Tibial artery (tissue), 4 donors: ENCODE measurements around the gene GID8.

Experiments used
- DNase-seq, 2 donors: peaks; one replicate each; pipeline ENCODE4 v3.0.0-alpha.2; 2019
- H3K27ac ChIP-seq, 2 donors: fragments of 200-600 bp; sonication (generic) in 1 of 2; 1 replicate in 1 of 2; 2 replicates in 1 of 2; pipeline ENCODE4 v1.5.1; 2018 to 2019; ENCODE audit warnings: mild to moderate bottlenecking in 1 of 2
- H3K27me3 ChIP-seq, 2 donors: fragments of 200-600 bp; sonication (generic) in 1 of 2; one replicate each; pipeline versions ENCODE4 v1.5.1 to v1.6.0; 2016 to 2019
- H3K36me3 ChIP-seq, 3 donors: fragments of 200-600 bp; sonication (generic) in 2 of 3; one replicate each; pipeline ENCODE4 v1.5.1; 2016 to 2019; ENCODE audit warnings: mild to moderate bottlenecking in 2 of 3
- H3K4me1 ChIP-seq, 4 donors: fragments of 200-600 bp; sonication (generic) in 2 of 4; 1 replicate in 3 of 4; 2 replicates in 1 of 4; pipeline ENCODE4 v1.5.1; 2016 to 2019
- H3K4me3 ChIP-seq, 2 donors: fragments of 200-600 bp; sonication (generic) in 1 of 2; 1 replicate in 1 of 2; 2 replicates in 1 of 2; pipeline ENCODE4 v1.5.1; 2018 to 2019; ENCODE audit warnings: mild to moderate bottlenecking in 2 of 2
- H3K9me3 ChIP-seq, 3 donors: fragments of 200-600 bp; sonication (generic) in 1 of 3; one replicate each; pipeline ENCODE4 v1.5.1; 2016 to 2019
- intact Hi-C: fragments of 100-400 bp; cut with DNase I; formaldehyde crosslinking; loops from one replicate; pipeline ENCODE4 v1.15.0; 2023; ENCODE audit warnings: low total_unique reads
- TF ChIP-seq, protein P1 (sequence below), 2 experiments: fragments of 200-600 bp in 1 of 2; fragments of 450-650 bp in 1 of 2; IDR thresholded peaks; one replicate each; pipeline ENCODE4 v1.5.1; 2017 to 2019; ENCODE audit warnings: antibody characterized with exemption in 2 of 2, mild to moderate bottlenecking in 1 of 2, moderate library complexity in 1 of 2

GID8 gene

DNA sequence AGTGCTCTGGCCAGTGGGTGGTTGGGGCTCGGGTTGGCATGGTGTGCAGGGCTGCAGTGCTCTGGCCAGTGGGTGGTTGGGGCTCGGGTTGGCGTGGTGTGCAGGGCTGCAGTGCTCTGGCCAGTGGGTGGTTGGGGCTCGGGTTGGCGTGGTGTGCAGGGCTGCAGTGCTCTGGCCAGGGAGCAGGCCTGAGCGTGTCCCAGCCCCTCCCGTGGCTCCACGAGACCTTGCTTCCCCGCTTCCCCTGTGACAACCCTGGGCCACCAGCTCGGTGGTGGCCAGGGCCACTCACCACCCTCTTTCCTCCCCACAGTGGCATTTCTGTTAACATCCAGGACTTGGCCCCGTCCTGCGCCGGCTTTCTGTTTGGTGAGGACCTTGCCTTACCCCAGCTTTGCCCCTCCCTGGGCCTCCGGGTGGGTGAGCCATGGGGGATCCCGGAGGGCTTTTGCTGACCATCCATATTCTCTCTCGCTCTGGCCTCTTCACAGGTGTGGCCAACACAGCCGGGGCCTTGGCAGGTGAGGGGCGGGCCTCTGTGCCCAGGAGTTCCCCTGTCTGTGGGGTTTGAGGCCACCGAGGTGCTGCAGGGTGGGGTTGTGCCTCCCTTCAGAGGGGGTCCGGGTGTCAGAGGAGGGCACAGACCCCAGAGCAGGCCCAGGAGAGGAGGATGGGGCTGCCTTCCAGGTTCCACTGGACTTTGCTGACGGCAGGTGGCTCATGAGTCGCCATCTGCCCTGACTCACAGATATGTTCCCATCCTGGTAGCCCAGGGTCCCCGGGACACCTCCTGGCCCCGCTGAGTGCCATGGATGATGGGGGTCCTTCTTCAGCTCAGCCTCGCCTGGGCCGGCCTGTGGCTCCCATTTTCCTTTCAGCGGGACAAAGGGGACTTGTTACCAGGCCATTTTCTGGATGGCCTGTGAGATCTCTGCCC is 28.5 kb downstream of the GID8 start:
- no peak overlapping the region for H3K4me3 ChIP-seq
- H3K9me3 ChIP-seq: no peaks in the 10 kb centered on the region
- no peak overlapping the region for H3K27ac ChIP-seq
- TF ChIP-seq, protein P1, sequence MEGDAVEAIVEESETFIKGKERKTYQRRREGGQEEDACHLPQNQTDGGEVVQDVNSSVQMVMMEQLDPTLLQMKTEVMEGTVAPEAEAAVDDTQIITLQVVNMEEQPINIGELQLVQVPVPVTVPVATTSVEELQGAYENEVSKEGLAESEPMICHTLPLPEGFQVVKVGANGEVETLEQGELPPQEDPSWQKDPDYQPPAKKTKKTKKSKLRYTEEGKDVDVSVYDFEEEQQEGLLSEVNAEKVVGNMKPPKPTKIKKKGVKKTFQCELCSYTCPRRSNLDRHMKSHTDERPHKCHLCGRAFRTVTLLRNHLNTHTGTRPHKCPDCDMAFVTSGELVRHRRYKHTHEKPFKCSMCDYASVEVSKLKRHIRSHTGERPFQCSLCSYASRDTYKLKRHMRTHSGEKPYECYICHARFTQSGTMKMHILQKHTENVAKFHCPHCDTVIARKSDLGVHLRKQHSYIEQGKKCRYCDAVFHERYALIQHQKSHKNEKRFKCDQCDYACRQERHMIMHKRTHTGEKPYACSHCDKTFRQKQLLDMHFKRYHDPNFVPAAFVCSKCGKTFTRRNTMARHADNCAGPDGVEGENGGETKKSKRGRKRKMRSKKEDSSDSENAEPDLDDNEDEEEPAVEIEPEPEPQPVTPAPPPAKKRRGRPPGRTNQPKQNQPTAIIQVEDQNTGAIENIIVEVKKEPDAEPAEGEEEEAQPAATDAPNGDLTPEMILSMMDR (IDR thresholded peaks at IDR 0.05): no peak
- no peaks in the 10 kb centered on the region for H3K4me1 ChIP-seq
- no peak for DNase-seq
- intact Hi-C loops: no loop called here
- peaks cover 0 to 16% of the 10 kb centered on the region in 2 donors for H3K27me3 ChIP-seq
- peaks cover 0 to 19% (median 7%) of the 10 kb centered on the region in 3 donors for H3K36me3 ChIP-seq

- TF ChIP-seq, protein P1 (IDR thresholded peaks at IDR 0.05): no peak
- Histone ChIP-seq H3K36me3 (peaks cover 0 to 19% (median 7%) of the 10 kb centered on the region in 3 donors), H3K9me3 (no peaks in the 10 kb centered on the region), H3K4me1 (no peaks in the 10 kb centered on the region), H3K4me3 (no peak overlapping the region), H3K27ac (no peak overlapping the region), H3K27me3 (peaks cover 0 to 19% of the 10 kb centered on the region in 2 donors)
- no peak for DNase-seq
- intact Hi-C loops: no loop called here
These were observed 29.2 kb downstream of the GID8 start for GRCh38 chr20:62967149-62967501.

DNA sequence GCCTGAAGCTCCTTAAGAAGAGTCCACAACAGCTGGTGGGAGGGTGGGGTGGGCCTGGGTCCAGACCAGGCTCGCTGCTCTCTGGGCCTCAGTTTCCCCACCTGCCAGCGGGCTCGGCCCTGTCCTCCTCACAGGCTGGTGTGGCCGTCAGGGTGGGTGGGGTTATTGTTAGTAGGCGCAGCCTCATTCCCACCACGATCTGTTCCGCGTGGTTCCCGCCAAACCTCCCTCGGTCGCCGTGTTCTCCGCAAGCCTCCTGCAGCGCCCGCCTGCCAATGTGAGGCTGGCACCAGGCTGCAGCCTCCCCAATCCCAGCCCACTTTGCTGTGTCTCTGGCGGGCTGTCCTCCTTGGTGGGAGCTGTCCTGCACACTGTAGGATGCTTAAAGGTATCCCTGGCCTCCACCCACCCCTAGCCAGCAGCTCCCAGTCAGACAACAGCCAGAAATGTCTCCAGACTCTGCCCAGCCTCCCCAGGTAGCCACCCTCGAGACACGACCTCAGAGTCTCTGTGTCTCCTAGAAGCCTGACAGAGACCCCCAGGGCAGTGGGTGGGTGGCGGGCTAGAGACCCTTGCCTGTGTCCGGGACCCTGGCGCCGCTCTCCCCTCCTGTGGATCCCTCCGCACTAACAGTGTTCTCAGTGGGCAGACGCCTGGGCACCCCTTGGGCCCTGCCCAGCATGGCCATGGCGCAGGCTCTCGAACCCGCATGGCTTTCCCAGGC is 29.8 kb downstream of the GID8 start:
- no peak overlapping the region for H3K27ac ChIP-seq
- intact Hi-C loops: no loop called here
- H3K9me3 ChIP-seq: no peaks in the 10 kb centered on the region
- no peak for DNase-seq
- TF ChIP-seq, protein P1 (IDR thresholded peaks at IDR 0.05): no peak
- peaks cover 0 to 16% (median 7%) of the 10 kb centered on the region in 3 donors for H3K36me3 ChIP-seq
- peaks cover 0 to 25% of the 10 kb centered on the region in 2 donors for H3K27me3 ChIP-seq
- H3K4me1 ChIP-seq: peaks cover 0 to 4% (median 4%) of the 10 kb centered on the region in 4 donors
- H3K4me3 ChIP-seq: no peak overlapping the region

GRCh38 chr20:62968378-62969178 is 30.6 kb downstream of the GID8 start:
- H3K27me3 ChIP-seq: peaks cover 0 to 33% of the 10 kb centered on the region in 2 donors
- peaks cover 0 to 10% (median 8%) of the 10 kb centered on the region in 4 donors for H3K4me1 ChIP-seq
- H3K4me3 ChIP-seq: no peak overlapping the region
- intact Hi-C loops: no loop called here
- H3K36me3 ChIP-seq: peaks cover 0 to 9% (median 3%) of the 10 kb centered on the region in 3 donors
- TF ChIP-seq, protein P1 (IDR thresholded peaks at IDR 0.05): no peak
- no peak for DNase-seq
- no peak overlapping the region for H3K27ac ChIP-seq
- no peaks in the 10 kb centered on the region for H3K9me3 ChIP-seq

DNA sequence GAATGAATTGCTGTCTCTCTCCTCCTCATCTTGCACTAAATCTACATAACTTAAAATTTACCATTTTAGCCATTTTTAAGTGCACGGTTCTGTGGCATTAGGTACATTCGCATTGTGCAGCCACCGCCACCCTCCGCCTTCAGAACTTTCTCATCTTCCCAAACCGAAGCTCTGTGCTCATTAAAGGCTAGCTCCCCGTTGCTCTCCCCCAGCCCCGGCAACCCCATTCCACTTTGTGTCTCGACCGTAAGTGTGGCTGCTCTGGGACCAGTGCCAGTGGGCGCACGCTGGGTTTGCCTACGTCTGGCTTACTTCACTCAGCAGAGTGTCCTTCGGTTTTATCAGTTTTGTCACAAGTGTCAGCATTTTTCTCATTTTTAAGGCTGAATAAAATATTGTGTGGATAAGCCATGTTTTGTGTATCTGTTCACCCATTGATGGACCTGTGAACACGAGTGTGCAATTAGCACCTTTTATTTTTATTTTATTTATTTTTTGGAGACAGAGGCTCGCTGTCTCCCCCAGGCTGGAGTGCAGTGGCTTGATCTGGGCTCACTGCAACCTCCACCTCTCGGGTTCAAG is 31.3 kb downstream of the GID8 start:
- DNase-seq: no peak
- Histone ChIP-seq H3K36me3 (peaks cover 0 to 2% (median 0%) of the 10 kb centered on the region in 3 donors), H3K4me1 (peaks cover 0 to 10% (median 8%) of the 10 kb centered on the region in 4 donors), H3K27me3 (peaks cover 0 to 40% of the 10 kb centered on the region in 2 donors), H3K9me3 (no peaks in the 10 kb centered on the region), H3K27ac (no peak overlapping the region), H3K4me3 (no peak overlapping the region)
- TF ChIP-seq, protein P1 (IDR thresholded peaks at IDR 0.05): no peak
- intact Hi-C loops: no loop called here
